DND-41 (cell line): Measurements from ENCODE around the gene TARDBP.

ENCODE experiments used
- EZH2 ChIP-seq: IDR thresholded peaks from 3 replicates; pipeline ENCODE4 v1.6.1; 2012; ENCODE audit warnings: borderline replicate concordance, low read depth, mild to moderate bottlenecking, moderate library complexity, low read length, inconsistent platforms; ENCODE audit not compliant: severe bottlenecking
- TF ChIP-seq, protein P1 (sequence below): IDR thresholded peaks from 2 replicates; pipeline ENCODE4 v1.5.1; 2012; ENCODE audit warnings: borderline replicate concordance, low read length, moderate library complexity, mild to moderate bottlenecking; ENCODE audit not compliant: poor library complexity, severe bottlenecking; ENCODE audit errors: extremely low read depth

DNA sequence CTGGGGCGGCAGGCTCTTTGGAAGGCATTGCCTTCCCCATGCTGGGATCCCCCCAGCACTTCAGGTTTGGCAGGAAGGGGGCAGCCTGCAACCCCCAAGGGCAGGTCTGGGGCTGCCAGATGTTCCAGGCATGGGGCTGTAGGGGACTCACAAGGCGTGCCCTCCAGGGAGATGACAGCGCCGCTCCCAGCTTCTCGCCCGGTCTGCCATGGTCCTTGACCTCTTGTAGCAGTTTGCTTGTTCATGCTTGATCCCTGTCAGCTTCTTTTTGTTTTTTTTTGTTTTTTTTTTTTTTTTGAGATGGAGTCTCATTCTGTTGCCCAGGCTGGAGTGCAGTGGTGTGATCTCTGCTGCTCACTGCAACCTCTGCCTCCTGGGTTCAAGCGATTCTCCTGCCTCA, 21.6 kb upstream of the TARDBP start:
- TF ChIP-seq EZH2, result no peak
- TF ChIP-seq, protein P1, sequence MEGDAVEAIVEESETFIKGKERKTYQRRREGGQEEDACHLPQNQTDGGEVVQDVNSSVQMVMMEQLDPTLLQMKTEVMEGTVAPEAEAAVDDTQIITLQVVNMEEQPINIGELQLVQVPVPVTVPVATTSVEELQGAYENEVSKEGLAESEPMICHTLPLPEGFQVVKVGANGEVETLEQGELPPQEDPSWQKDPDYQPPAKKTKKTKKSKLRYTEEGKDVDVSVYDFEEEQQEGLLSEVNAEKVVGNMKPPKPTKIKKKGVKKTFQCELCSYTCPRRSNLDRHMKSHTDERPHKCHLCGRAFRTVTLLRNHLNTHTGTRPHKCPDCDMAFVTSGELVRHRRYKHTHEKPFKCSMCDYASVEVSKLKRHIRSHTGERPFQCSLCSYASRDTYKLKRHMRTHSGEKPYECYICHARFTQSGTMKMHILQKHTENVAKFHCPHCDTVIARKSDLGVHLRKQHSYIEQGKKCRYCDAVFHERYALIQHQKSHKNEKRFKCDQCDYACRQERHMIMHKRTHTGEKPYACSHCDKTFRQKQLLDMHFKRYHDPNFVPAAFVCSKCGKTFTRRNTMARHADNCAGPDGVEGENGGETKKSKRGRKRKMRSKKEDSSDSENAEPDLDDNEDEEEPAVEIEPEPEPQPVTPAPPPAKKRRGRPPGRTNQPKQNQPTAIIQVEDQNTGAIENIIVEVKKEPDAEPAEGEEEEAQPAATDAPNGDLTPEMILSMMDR, result no peak
